Activated naive CD4-positive, alpha-beta T cell treated with anti-CD3 and anti-CD28 coated beads, Interleukin-2, amount 10 ng/mL, durations not matched to agents 7 days and 5 days (primary cell): ENCODE data around the gene RELN.
"Not testable (repeated sequence)": the region's sequence is repeated elsewhere in the genome, so short reads cannot be mapped to it uniquely, and the experiment has no call there.

Source experiments
- CTCF ChIA-PET: fragments of 350-600 bp; sonication (Branson Sonifier 250); formaldehyde crosslinking; loops from one replicate; lab custom pipeline; 2021; ENCODE audit warnings: antibody characterized with exemption; lab: Charles Lee
- DNase-seq: peaks from one replicate; pipeline ENCODE4 v3.0.0-alpha.2; 2020
- H3K27ac Mint-ChIP-seq: one replicate; pipeline ENCODE4 v1.8.0; 2021; ENCODE audit warnings: mild to moderate bottlenecking, moderate library complexity, mixed read lengths
- H3K27me3 Mint-ChIP-seq: one replicate; pipeline ENCODE4 v1.8.0; 2021; ENCODE audit warnings: mild to moderate bottlenecking, mixed read lengths
- H3K36me3 Mint-ChIP-seq: one replicate; pipeline ENCODE4 v1.8.0; 2021; ENCODE audit warnings: mixed read lengths
- H3K4me1 Mint-ChIP-seq: one replicate; pipeline ENCODE4 v1.8.0; 2021; ENCODE audit warnings: mixed read lengths
- H3K4me3 Mint-ChIP-seq: one replicate; pipeline ENCODE4 v1.8.0; 2021; ENCODE audit warnings: mild to moderate bottlenecking, moderate library complexity, mixed read lengths
- H3K9me3 Mint-ChIP-seq: one replicate; pipeline ENCODE4 v1.8.0; 2021; ENCODE audit warnings: mixed read lengths

The RELN gene

GRCh38 chr7:103843689-103844480, 145.6 kb downstream of the RELN start:
- no peak overlapping the region for H3K4me3 Mint-ChIP-seq
- DNase-seq: no peak
- CTCF ChIA-PET: no interaction called here
- H3K27me3 Mint-ChIP-seq: no peaks in the 10 kb centered on the region
- H3K9me3 Mint-ChIP-seq: no peaks in the 10 kb centered on the region
- no peaks in the 10 kb centered on the region for H3K36me3 Mint-ChIP-seq
- H3K4me1 Mint-ChIP-seq: no peaks in the 10 kb centered on the region
- no peak overlapping the region for H3K27ac Mint-ChIP-seq

- Mint-ChIP-seq H3K4me1 (no peaks in the 10 kb centered on the region), H3K36me3 (no peaks in the 10 kb centered on the region), H3K9me3 (no peaks in the 10 kb centered on the region), H3K27ac (no peak overlapping the region), H3K27me3 (no peaks in the 10 kb centered on the region), H3K4me3 (no peak overlapping the region)
- CTCF ChIA-PET: no interaction called here
- DNase-seq: no peak
These were observed 156.1 kb downstream of the RELN start for GRCh38 chr7:103833401-103833800.

GRCh38 chr7:103832438-103832837, 157.0 kb downstream of the RELN start:
- CTCF ChIA-PET: no interaction called here
- H3K27me3 Mint-ChIP-seq: no peaks in the 10 kb centered on the region
- no peaks in the 10 kb centered on the region for H3K4me1 Mint-ChIP-seq
- no peaks in the 10 kb centered on the region for H3K9me3 Mint-ChIP-seq
- H3K36me3 Mint-ChIP-seq: no peaks in the 10 kb centered on the region
- H3K27ac Mint-ChIP-seq: no peak overlapping the region
- DNase-seq: no peak
- no peak overlapping the region for H3K4me3 Mint-ChIP-seq

- H3K36me3 Mint-ChIP-seq: no peaks in the 10 kb centered on the region
- H3K4me3 Mint-ChIP-seq: no peak overlapping the region
- H3K4me1 Mint-ChIP-seq: no peaks in the 10 kb centered on the region
- H3K27ac Mint-ChIP-seq: no peak overlapping the region
- CTCF ChIA-PET: no interaction called here
- DNase-seq: no peak
- no peaks in the 10 kb centered on the region for H3K27me3 Mint-ChIP-seq
- no peaks in the 10 kb centered on the region for H3K9me3 Mint-ChIP-seq
These were observed 165.2 kb downstream of the RELN start for GRCh38 chr7:103824251-103824650.

GRCh38 chr7:103823084-103823483, 166.4 kb downstream of the RELN start:
- no peak overlapping the region for H3K4me3 Mint-ChIP-seq
- CTCF ChIA-PET: no interaction called here
- DNase-seq: no peak
- H3K27me3 Mint-ChIP-seq: no peaks in the 10 kb centered on the region
- H3K4me1 Mint-ChIP-seq: no peaks in the 10 kb centered on the region
- H3K27ac Mint-ChIP-seq: no peak overlapping the region
- H3K9me3 Mint-ChIP-seq: no peaks in the 10 kb centered on the region
- H3K36me3 Mint-ChIP-seq: no peaks in the 10 kb centered on the region

GRCh38 chr7:103821092-103821491, 168.4 kb downstream of the RELN start:
- Mint-ChIP-seq H3K36me3 (no peaks in the 10 kb centered on the region), H3K4me1 (no peaks in the 10 kb centered on the region), H3K27me3 (no peaks in the 10 kb centered on the region), H3K27ac (no peak overlapping the region), H3K9me3 (no peaks in the 10 kb centered on the region), H3K4me3 (no peak overlapping the region)
- DNase-seq: no peak
- CTCF ChIA-PET: no interaction called here

GRCh38 chr7:103815972-103816371, 173.5 kb downstream of the RELN start:
- H3K27me3 Mint-ChIP-seq, DNase-seq, H3K9me3 Mint-ChIP-seq, H3K4me3 Mint-ChIP-seq, H3K27ac Mint-ChIP-seq, H3K36me3 Mint-ChIP-seq, CTCF ChIA-PET: not testable (repeated sequence)
- H3K4me1 Mint-ChIP-seq: peaks cover 18% of the 10 kb centered on the region

GRCh38 chr7:103813970-103814369, 175.5 kb downstream of the RELN start:
- CTCF ChIA-PET: no interaction called here
- peaks cover 4% of the 10 kb centered on the region for H3K27me3 Mint-ChIP-seq
- H3K4me3 Mint-ChIP-seq: no peak overlapping the region
- no peak overlapping the region for H3K27ac Mint-ChIP-seq
- H3K9me3 Mint-ChIP-seq: no peaks in the 10 kb centered on the region
- peaks cover 22% of the 10 kb centered on the region for H3K4me1 Mint-ChIP-seq
- no peaks in the 10 kb centered on the region for H3K36me3 Mint-ChIP-seq
- no peak for DNase-seq

- H3K4me3 Mint-ChIP-seq: no peak overlapping the region
These were observed 177.5 kb downstream of the RELN start for GRCh38 chr7:103811997-103812396.

GRCh38 chr7:103811290-103811689, 178.2 kb downstream of the RELN start:
- H3K9me3 Mint-ChIP-seq: no peaks in the 10 kb centered on the region

More at GRCh38 chr7:103811997-103812396, 177.5 kb downstream of the RELN start:
- Mint-ChIP-seq H3K4me1 (peaks cover 22% of the 10 kb centered on the region), H3K36me3 (no peaks in the 10 kb centered on the region), H3K27ac (no peak overlapping the region), H3K9me3 (no peaks in the 10 kb centered on the region), H3K27me3 (peaks cover 4% of the 10 kb centered on the region)
- peak; percentile 21 for DNase-seq
- CTCF ChIA-PET: no interaction called here

GRCh38 chr7:103810112-103810744, 179.2 kb downstream of the RELN start:
- DNase-seq: no peak
- no peaks in the 10 kb centered on the region for H3K36me3 Mint-ChIP-seq
- peaks cover 22% of the 10 kb centered on the region for H3K4me1 Mint-ChIP-seq
- CTCF ChIA-PET: no interaction called here
- no peaks in the 10 kb centered on the region for H3K9me3 Mint-ChIP-seq
- no peak overlapping the region for H3K4me3 Mint-ChIP-seq
- no peak overlapping the region for H3K27ac Mint-ChIP-seq
- H3K27me3 Mint-ChIP-seq: peaks cover 4% of the 10 kb centered on the region

More at GRCh38 chr7:103811290-103811689, 178.2 kb downstream of the RELN start:
- Mint-ChIP-seq H3K27me3 (peaks cover 4% of the 10 kb centered on the region), H3K27ac (no peak overlapping the region), H3K36me3 (no peaks in the 10 kb centered on the region), H3K4me3 (no peak overlapping the region), H3K4me1 (peaks cover 22% of the 10 kb centered on the region)
- CTCF ChIA-PET: no interaction called here
- DNase-seq: no peak

- H3K27ac Mint-ChIP-seq: no peak overlapping the region
- peaks cover 22% of the 10 kb centered on the region for H3K4me1 Mint-ChIP-seq
- no peaks in the 10 kb centered on the region for H3K36me3 Mint-ChIP-seq
- H3K4me3 Mint-ChIP-seq: no peak overlapping the region
- H3K9me3 Mint-ChIP-seq: no peaks in the 10 kb centered on the region
- H3K27me3 Mint-ChIP-seq: peaks cover 4% of the 10 kb centered on the region
- CTCF ChIA-PET: no interaction called here
- no peak for DNase-seq
These were observed 180.0 kb downstream of the RELN start for GRCh38 chr7:103809229-103809994.

- Mint-ChIP-seq H3K27me3 (no peaks in the 10 kb centered on the region), H3K4me1 (peaks cover 3% of the 10 kb centered on the region), H3K9me3 (no peaks in the 10 kb centered on the region), H3K27ac (no peak overlapping the region), H3K4me3 (no peak overlapping the region), H3K36me3 (no peaks in the 10 kb centered on the region)
- CTCF ChIA-PET: no interaction called here
- DNase-seq: no peak
These were observed 184.1 kb downstream of the RELN start for GRCh38 chr7:103805346-103805745.

- no peak for DNase-seq
- CTCF ChIA-PET: no interaction called here
- Mint-ChIP-seq H3K9me3 (no peaks in the 10 kb centered on the region), H3K4me1 (no peaks in the 10 kb centered on the region), H3K4me3 (no peak overlapping the region), H3K27ac (no peak overlapping the region), H3K27me3 (no peaks in the 10 kb centered on the region), H3K36me3 (no peaks in the 10 kb centered on the region)
These were observed 185.8 kb downstream of the RELN start for GRCh38 chr7:103803631-103804030.
